Spleen (tissue), 7 donors: ENCODE results near the gene CHIC2.

ENCODE experiments used
- CTCF ChIP-seq, 11 experiments: fragments of 200-600 bp in 7 of 11; fragments of 450-650 bp in 4 of 11; sonication (generic) in 4 of 11; IDR thresholded peaks in 8 of 11; conservative IDR thresholded peaks in 3 of 11; 1 replicate in 7 of 11; 2 replicates in 4 of 11; pipeline versions ENCODE4 v1.4.0 to v1.8.0; 2016 to 2021; ENCODE audit warnings: antibody characterized with exemption in 11 of 11, inconsistent platforms in 4 of 11, mild to moderate bottlenecking in 1 of 11
- POLR2AphosphoS5 ChIP-seq, 3 donors: sonication (generic); formaldehyde crosslinking; IDR thresholded peaks; one replicate each; pipeline ENCODE4 v1.5.1; 2017; ENCODE audit warnings: antibody characterized with exemption in 3 of 3
- donor health status: DM: no; HTN: no; CAD: no; lungs with moderate emphysema.
- donor health status: DM: no; HTN: no; CAD: no.
- donor health status: DM: no; HTN: no; CAD: no.

- TF ChIP-seq CTCF (IDR thresholded peaks at IDR 0.05 in 8 of 11, conservative IDR thresholded peaks at IDR 0.05 in 3 of 11) (peak in 3 of 11 experiments; percentile 23 to 34 (median 28)), POLR2AphosphoS5 (IDR thresholded peaks at IDR 0.05) (peak; percentile 99 to 100 (median 99))
Measured at GRCh38 chr4:54064317-54065111, at the start of gene CHIC2.
